Kidney capillary endothelial cell (primary cell): ENCODE data around the gene FNDC3B.
A peak's percentile ranks its signal among the peaks of the same experiment; 100 is the strongest.

Experiments
- DNase-seq: peaks from one replicate; pipeline ENCODE4 v3.0.0-alpha.2; 2018; ENCODE audit warnings: low spot score

Gene FNDC3B

DNA sequence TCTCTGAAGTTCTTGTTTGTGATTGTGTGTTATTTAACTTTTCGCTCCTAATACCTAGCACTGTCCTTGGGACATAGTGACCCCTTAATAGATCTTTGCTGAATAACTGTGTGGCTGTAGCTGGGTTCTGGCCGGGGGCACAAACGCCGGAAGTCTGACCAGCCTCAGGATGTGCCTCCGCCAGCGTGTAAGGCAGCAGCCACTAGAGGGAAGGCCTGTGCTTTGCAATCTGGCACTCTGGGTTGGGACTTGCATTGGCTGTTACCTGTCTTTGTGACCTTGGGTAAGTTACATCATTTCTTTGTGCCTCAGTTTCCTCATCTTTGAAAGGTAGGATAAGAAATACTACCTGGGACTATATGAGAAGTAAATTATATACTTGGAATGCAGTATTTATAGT lies 250.2 kb downstream of the FNDC3B start:
- peak; percentile 33 for DNase-seq

DNA sequence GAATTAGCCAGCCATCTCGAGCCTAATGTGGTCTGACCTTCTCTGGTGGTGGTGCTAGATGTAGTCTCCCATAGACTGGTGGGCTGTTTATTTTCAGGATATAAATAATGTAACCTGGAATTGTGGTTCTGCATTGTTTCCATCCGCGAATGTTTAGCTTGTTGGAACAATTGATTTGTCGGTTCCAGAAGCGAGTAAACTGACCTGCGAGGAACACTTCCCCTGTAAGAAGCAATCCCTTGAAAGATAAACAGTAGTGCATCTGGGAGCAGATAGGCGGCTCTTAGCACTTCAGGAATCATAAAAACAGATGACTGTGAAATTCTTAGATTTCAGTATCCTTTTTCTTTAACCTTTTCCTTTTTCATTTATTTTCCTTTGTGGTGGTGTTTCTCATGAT lies 251.1 kb downstream of the FNDC3B start:
- no peak for DNase-seq

DNA sequence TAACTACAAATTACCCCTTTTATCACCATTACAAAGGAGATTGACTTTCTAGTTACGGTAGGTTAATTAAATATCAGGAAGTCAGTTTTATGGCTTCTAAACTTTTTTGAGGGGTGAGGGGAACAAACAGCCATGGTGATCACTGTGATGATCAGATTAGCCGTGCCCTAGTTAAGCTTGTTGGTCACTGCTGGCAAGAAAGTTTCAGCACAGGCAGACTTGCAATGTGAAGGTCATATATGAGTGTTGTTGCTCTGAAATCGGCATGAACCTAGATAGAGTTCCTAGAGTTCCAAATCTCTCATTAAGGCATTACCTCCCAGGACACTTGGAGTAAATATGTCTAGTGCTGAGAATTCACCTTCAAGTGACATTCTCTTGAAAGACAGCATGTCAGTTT lies 252.3 kb downstream of the FNDC3B start:
- no peak for DNase-seq

DNA sequence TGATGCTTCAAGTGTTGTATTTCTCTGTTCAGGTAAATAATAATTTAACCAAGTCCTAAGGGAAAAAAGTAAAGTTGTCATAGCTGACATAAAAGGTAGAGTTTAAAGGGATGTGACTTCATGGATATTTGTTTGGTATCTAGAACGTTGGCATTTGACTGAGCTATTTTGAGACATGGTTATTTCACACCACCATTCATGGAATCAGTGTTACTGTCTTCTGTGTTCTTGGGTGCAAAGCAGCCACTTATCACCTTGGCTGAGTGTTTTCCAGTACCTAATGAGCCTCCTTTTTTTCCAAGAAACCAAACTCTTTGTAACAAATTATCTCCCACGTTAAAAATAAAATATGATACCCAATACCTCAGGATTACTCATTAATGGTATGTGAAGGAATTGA lies 253.0 kb downstream of the FNDC3B start:
- no peak for DNase-seq

DNA sequence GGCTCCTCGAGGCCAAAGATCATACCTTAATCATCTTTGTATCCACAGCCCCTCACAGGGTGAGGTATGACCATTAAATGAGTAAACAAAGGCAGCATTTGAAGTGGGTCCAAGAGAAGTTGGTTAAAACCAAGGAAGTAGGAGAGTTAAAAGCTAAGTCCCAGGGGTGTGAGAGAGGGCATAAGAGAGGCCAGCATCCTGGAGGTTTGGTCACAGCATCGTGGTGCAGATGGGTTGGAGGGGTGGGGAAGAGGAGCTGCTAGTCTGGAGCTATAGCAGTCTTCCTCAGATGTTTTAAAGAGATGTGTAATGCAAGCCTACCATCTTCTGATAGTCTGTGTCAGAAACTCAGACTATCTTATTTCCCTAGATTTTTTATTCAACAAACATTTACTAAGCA lies 253.7 kb downstream of the FNDC3B start:
- DNase-seq: no peak

DNA sequence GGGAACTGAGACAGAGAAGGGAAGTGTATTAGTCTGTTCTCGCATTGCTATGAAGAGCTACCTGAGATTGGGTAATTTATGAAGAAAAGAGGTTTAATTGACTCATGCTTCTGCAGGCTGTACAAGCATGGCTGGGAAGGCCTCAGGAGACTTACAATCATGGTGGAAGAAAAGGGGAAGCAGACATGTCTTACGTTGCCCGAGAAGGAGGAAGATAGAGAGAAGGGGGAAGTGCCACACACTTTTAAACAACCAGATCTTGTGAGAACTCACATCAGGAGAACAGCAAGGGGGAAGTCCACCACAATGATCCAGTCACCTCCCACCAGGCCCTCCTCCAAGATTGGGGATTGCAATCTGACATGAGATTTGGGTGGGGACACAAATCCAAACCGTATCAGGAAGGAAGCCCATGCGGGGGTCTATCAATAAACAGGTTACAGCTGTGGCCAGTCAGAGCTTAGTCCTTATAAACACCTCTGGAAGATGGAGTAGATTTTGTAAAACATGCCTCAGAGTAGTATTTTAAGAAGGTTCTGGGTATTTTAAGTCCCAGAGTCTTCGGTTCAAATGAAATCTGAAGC lies 254.9 kb downstream of the FNDC3B start:
- DNase-seq: no peak

DNA sequence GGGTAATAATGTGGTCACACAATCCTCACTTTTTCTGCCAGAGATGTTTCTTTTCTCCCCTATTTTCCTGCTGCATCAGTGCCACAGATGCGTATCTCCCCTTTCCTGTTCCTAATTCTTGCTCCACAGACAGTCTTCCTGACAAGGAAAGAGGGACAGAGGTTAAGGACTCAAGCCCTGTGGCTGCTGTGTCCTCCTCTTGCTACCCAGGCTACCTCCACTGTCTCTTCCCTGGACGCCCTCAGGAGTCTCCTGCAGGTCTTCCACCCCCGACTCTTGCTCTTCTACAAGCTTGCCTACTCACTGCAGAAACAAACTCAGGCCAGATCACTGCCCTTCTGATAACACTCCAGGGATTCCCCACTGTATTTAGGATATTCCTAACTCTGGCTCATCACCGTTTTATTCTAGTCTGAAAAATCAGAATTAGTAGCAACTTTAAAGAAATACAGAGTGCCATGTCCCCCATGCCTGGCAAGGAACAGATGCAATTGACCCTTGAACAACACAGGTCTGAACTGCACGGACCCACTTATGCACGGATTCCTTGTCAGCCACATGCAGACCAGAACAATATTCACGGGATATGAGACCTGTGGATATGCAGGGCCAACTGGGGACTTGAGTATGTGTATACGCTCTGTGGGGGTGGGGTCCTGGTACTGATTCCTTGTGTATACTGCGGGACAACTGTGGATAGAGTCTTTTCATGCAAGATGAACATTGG lies 257.0 kb downstream of the FNDC3B start:
- DNase-seq: no peak

DNA sequence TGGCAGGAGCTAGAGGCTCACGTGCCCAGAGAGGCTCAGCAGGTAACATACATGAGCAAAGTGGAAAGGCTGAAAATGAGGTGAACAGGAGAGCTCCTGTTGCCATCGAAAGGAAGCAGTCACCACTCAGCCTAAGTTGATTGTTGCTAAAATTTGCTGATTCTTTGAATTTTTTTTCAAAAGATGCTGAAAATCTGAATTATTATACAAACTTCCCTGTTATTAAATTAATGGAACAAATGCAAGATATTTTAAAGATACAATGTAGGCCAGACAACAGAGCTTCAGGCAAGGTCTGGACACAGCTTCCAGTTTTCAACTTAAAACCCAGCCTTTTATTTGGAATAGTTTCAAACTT lies 257.6 kb downstream of the FNDC3B start:
- DNase-seq: no peak

DNA sequence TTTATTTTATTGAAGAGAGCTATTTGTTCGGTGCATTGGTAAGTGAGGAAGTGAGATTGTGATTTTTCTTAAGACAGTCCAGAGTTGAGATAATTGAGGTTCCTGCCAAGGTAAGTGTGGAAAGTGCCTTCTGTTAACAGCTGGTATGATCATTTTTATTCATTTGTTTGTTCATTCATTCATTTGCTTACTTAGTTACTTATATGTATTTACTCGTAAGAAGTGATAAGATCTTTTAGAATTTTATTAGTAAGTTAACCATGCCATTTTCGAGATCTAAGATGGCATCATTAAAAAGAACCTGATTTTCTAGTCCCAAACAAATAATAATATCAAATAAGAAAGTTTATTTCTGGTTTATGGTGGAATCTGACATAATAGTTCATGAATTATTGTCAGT lies 258.9 kb downstream of the FNDC3B start:
- no peak for DNase-seq

DNA sequence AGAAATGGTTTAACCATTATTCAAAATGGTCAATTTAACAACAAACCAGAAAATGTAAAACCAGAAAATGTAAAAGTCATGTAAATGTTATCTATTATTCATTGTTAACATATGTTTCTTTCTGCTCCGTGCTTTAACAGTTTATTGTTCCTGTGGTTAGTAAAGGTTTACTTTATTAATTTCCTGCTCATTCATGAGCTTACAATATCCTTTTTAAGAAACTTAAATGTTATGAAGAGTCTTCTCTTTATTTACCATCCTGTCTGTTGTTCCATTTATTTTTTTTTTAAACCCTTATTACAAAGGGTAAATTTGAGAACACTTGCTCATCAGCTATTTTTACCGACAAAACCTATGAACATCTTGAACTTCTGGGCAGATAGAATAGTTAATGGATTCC lies 260.8 kb downstream of the FNDC3B start:
- DNase-seq: no peak

DNA sequence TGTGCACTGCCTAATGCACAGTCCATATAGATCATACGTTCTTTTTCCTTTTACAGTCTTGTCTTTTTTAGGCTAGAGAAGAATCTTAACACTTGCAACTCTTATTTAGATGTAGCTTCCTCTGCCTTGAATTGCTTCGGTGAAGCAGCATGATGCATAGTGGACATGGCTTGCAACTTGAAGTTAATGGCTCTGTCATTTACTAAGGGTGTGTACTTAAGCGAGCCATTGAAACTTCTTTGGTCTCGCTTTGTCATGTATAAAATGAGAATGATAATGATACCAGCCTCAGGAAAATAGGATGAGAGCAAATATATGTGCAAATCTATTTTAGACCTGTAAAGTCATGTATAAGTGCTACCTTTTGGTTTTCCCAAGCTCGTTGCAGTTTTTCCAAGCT lies 261.5 kb downstream of the FNDC3B start:
- no peak for DNase-seq

DNA sequence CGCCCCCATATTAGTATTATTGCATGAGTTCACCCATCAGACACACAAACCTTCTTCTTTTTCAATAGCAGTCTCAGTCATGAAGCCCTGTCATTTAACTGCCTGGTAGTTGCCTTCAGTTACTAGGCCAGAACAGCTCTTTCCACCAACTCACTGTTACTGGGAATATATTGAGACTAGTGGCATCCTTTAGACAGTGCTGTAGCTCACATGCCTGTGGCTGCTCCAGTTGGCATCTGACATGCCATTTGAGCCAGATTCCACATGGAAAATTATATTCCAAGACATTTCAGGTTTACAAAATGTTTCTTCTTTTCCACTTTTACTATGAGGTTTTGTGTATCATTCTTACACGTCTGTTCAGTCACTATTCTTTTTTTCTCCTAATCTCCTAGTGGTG lies 262.8 kb downstream of the FNDC3B start:
- DNase-seq: no peak

DNA sequence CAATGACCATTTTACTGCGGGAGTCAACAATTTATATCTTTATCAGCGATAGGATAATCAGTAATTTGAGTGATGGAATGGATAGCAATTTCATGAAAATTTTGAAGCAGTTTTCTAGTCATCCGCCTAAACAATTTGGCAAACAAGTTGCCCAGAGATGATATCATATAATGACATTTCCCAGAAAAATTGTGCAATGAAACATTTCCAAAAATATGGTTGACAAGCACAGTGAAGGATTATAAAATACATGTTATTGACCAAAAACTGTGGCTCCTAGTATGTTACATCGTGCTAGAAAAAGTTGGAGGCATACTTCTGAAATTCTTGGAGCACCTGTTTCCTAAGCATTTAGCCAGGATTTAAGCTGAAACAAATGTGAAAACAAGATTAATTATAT lies 263.8 kb downstream of the FNDC3B start:
- DNase-seq: no peak

DNA sequence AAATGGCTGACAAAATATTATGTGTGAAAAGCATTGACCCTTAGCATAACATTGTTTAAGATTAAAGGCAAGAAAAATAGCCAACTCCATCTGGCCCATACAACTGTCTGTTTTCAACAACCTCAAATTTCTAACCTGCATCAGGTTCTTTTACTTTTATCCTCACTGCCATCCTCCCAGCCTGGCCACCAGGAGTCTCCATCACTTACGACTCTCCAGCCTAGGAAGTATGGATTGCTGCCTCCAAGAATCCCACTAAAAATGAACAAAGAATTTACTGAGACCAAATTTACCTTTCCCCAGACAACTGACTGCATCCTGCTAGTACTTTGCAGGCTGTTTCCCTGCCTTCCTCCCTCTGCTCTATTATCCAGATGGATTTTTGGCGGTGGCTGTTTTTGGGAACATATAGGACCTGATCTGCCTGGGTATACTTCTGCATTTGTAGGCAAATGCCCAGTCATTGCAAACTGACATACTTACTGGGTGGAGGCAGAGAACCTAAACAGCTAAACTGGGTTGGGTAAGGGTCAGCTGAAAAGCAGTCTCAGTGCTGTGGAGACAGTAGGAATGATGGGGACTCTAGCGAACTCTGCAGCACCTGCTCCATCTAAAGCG lies 264.7 kb downstream of the FNDC3B start:
- no peak for DNase-seq

DNA sequence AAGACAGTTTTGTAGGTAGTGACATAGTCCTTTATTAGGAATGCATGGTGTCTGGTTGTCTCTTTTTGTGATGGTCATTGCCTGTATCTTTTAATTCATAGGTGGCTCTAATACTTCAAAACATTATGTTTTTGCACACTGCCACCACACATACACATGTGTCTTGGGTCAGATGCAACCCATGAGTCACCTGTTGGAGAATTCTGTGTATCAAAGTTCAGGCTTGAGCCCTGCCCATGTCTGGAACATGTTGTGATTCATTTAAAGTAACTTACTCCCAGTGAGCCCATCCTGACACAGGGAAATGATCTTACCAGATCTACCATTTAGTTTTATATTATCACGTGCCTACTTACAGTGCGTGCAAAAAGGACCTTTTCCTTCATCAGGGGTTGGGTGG lies 266.2 kb downstream of the FNDC3B start:
- DNase-seq: peak; percentile 16

DNA sequence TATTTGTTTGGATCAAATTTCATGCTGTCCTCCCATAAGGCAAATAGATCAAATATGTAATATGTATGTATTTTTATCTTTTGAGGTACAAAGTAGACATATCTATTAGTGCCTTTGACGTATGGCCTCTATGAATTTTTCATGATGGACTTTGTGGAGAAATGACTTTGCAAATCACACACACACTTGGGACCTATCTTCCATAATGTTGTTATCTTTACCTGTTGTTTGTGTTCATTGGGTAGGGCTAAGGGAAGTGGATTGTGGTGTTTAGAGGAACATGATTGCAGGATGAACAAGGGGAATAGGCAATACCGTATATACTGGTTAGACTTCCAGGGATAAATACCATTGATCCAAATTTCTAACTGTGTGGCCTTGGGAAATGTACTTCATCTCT lies 266.6 kb downstream of the FNDC3B start:
- DNase-seq: no peak

DNA sequence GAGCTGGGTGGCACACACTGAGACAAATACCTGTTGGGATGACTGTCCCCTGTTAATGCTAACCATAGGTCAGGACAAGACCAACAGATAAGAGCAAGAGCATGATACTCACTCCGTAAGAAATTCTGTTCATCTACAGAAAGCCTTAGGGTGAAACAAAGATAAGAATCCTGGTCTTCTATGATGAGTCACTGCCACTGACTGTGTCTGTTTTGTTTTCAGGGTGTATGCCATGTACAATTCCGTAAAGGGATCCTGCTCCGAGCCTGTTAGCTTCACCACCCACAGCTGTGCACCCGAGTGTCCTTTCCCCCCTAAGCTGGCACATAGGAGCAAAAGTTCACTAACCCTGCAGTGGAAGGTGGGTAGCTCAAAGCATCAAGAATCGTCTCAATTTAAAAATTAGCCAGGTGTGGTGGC lies 267.8 kb downstream of the FNDC3B start:
- no peak for DNase-seq

DNA sequence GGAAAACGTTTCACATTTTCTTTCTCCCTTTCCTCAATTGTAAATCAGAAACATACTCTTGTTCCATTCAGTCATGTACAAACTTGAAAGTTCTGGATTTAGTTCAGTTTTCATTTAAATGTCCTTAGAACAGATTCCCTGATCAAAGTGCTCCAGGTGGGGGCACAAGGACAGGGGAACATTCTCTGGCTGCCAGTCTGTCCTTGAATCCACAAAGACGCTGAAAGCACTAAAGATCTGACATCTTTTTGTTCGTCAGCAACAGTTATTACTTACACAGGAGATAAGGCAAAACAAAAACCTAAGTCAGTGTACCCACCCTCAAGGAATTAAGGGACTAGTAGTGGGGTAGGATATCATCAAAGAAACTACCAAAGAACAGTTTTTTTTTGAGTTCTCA lies 269.7 kb downstream of the FNDC3B start:
- no peak for DNase-seq

DNA sequence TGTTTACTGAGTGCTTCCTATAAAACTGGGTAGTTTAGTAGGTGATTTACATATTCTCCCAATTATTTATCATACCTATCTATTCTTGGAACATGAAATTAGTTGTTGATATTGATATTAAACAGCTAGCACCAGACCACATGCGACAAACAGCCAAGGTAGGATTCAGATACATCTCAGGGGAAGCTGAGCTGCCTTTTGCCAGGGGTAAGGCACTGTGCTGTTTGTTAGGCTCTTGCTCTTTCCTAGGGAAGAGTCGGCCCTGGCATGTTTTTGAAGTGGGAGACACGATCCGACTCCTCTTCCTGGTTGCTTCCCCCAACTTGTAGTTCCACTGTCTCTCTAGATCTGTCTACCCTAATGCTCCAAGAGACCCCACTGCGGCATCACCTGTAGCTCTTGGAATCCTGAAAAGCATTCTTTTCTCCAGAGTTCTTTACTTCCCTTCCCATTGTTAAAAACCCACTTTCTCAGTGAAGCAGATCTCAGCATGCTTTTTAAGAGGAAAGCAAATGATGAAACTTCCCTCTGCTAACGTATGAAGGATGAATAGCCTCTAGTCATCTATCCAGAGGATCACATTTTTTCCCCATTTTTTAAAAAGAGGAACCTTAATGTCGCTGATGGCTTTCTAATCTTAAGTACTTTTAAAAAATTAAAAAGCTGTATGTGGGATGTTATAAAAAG lies 270.5 kb downstream of the FNDC3B start:
- no peak for DNase-seq

DNA sequence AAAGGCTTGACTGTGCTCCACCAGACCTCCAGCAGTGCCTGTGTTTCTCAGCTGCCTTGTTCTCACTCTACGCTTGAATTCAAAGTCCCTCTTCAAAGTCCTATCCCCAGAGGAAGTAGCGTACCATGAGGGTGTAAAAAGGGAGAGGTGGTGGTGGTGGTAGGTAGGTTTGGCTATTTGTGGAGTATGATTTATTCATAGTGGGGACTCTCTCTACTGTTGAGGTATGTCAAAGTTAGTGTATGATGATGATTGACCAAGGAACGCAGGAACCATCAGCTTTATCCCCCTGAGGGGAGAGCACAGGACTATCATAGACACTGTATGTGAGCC lies 271.0 kb downstream of the FNDC3B start:
- DNase-seq: no peak

DNA sequence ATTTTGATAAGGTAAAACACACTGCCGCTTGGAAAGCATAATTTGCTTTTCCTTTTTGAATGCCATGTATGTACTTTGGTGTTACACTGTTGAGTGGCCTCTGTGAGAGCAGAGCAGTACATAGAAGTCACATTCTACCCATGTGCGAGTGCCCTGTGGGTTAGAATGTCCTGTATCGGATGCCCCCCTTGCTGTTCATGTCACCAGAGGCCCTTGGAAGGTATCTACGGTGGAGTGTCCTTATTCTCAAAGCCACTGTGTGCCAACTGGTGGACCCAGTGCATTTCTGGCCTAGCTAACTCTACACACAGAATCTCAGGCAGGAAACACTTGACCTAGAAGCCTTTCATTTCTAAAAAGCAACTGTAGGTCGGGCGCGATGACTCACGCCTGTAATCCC lies 271.8 kb downstream of the FNDC3B start:
- DNase-seq: no peak

DNA sequence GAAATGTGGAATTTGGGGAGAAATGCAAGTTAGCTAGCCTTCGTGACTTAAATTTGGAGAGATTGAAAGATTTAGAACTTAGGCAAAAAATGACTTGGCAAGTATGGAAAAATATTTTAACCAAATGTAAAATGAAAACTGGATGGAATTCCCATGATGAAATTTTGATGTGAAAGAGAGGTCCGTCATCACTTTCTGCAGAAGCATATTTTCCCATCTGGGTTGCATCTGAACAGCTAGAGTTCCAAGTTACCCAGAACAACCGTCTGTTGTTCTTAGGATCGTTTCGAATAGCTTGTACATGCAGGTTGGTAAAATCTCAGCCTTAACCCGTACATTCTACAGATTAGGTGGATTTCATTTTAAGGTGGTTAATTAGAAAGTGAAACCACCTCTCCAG lies 272.6 kb downstream of the FNDC3B start:
- DNase-seq: no peak

DNA sequence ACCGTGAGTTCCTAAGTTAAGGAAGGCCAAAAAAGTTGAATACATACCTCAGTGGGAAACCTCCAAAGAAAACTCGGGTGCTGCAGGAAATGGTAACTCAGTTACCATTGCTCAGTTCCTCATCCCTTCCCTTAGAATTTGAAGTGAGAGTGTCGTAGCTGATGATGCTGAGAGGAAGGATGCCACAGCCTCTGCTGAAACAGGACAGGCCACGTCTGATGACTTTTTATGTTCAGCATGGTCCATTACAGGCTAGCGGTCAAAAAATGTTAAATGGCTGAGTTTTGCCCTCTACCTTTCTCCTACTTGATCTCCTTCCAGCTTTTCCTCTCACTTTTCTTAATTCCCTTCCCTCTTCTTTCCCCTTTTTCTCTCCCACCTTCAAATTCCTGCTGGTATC lies 273.3 kb downstream of the FNDC3B start:
- no peak for DNase-seq
